Nephron progenitor cell (in vitro differentiated cells): ENCODE data around the gene LPGAT1.

Source experiments
- DNase-seq: peaks from one replicate; pipeline ENCODE4 v3.0.0; 2021
- H3K27ac Mint-ChIP-seq: 2 replicates; pipeline ENCODE4 v1.8.0; 2021; ENCODE audit warnings: mild to moderate bottlenecking, moderate library complexity, mixed read lengths
- H3K27me3 Mint-ChIP-seq: 2 replicates; pipeline ENCODE4 v1.8.0; 2021; ENCODE audit warnings: mild to moderate bottlenecking, low read depth, mixed read lengths; ENCODE audit not compliant: poor library complexity
- H3K36me3 Mint-ChIP-seq: 2 replicates; pipeline ENCODE4 v1.8.0; 2021; ENCODE audit warnings: low read depth, mixed read lengths
- H3K4me1 Mint-ChIP-seq: 2 replicates; pipeline ENCODE4 v1.8.0; 2021; ENCODE audit warnings: mixed read lengths
- H3K4me3 Mint-ChIP-seq: 2 replicates; pipeline ENCODE4 v1.8.0; 2021; ENCODE audit warnings: mild to moderate bottlenecking, moderate library complexity, mixed read lengths
- H3K9me3 Mint-ChIP-seq: 2 replicates; pipeline ENCODE4 v1.8.0; 2021; ENCODE audit warnings: mild to moderate bottlenecking, moderate library complexity, mixed read lengths
- CTCF ChIP-seq: fragments of 200-600 bp; sonication (generic); IDR thresholded peaks from 2 replicates; pipeline ENCODE4 v1.5.0; 2021; ENCODE audit warnings: antibody characterized with exemption

Gene LPGAT1

GRCh38 chr1:211870156-211870555, 39.6 kb upstream of the LPGAT1 start:
- H3K9me3 Mint-ChIP-seq, result peaks cover 25% of the 10 kb centered on the region

GRCh38 chr1:211865180-211865579, 34.6 kb upstream of the LPGAT1 start:
- no peak for TF ChIP-seq CTCF
- DNase-seq, result no peak
- Mint-ChIP-seq H3K27me3 (peaks cover 8% of the 10 kb centered on the region), H3K9me3 (peaks cover 45% of the 10 kb centered on the region), H3K36me3 (no peaks in the 10 kb centered on the region), H3K4me3 (no peak overlapping the region), H3K4me1 (no peaks in the 10 kb centered on the region), H3K27ac (no peak overlapping the region)

More at GRCh38 chr1:211870156-211870555, 39.6 kb upstream of the LPGAT1 start:
- no peak for DNase-seq
- Mint-ChIP-seq H3K36me3 (no peaks in the 10 kb centered on the region), H3K4me3 (no peak overlapping the region), H3K27ac (no peak overlapping the region), H3K4me1 (no peaks in the 10 kb centered on the region), H3K27me3 (peaks cover 11% of the 10 kb centered on the region)
- TF ChIP-seq CTCF, result no peak

GRCh38 chr1:211859405-211859804, 28.8 kb upstream of the LPGAT1 start:
- H3K4me1 Mint-ChIP-seq, result no peaks in the 10 kb centered on the region
- peaks cover 8% of the 10 kb centered on the region for H3K27me3 Mint-ChIP-seq
- TF ChIP-seq CTCF, result no peak
- H3K4me3 Mint-ChIP-seq, result no peak overlapping the region
- H3K27ac Mint-ChIP-seq, result no peak overlapping the region
- no peak for DNase-seq
- H3K36me3 Mint-ChIP-seq, result no peaks in the 10 kb centered on the region
- H3K9me3 Mint-ChIP-seq, result peaks cover 49% of the 10 kb centered on the region

GRCh38 chr1:211851174-211851573, 20.6 kb upstream of the LPGAT1 start:
- Mint-ChIP-seq H3K27me3 (no peaks in the 10 kb centered on the region), H3K36me3 (no peaks in the 10 kb centered on the region), H3K27ac (no peak overlapping the region), H3K4me3 (no peak overlapping the region), H3K4me1 (no peaks in the 10 kb centered on the region), H3K9me3 (peaks cover 8% of the 10 kb centered on the region)
- DNase-seq, result no peak
- TF ChIP-seq CTCF, result no peak

GRCh38 chr1:211843507-211844298, 13.1 kb upstream of the LPGAT1 start:
- TF ChIP-seq CTCF, result no peak
- Mint-ChIP-seq H3K27ac (no peak overlapping the region), H3K36me3 (no peaks in the 10 kb centered on the region), H3K4me3 (no peak overlapping the region), H3K4me1 (no peaks in the 10 kb centered on the region), H3K27me3 (peaks cover 4% of the 10 kb centered on the region), H3K9me3 (peaks cover 2% of the 10 kb centered on the region)
- no peak for DNase-seq

GRCh38 chr1:211843018-211843417, 12.5 kb upstream of the LPGAT1 start:
- H3K9me3 Mint-ChIP-seq, result no peaks in the 10 kb centered on the region
- H3K4me3 Mint-ChIP-seq, result no peak overlapping the region
- no peak overlapping the region for H3K27ac Mint-ChIP-seq
- H3K4me1 Mint-ChIP-seq, result no peaks in the 10 kb centered on the region
- no peak for DNase-seq
- peaks cover 4% of the 10 kb centered on the region for H3K27me3 Mint-ChIP-seq
- no peak for TF ChIP-seq CTCF
- no peaks in the 10 kb centered on the region for H3K36me3 Mint-ChIP-seq
